Hematopoietic multipotent progenitor cell (in vitro differentiated cells): ENCODE results near the gene OR4D9. TPM values are rescaled to one million over a fixed set of nuclear protein-coding genes. Genes with fewer than 3 reads are reported as not detected.
"Not testable (repeated sequence)": the region's sequence is repeated elsewhere in the genome, so short reads cannot be mapped to it uniquely, and the experiment has no call there.

Experiments
- DNase-seq, 3 donors: peaks; one replicate each; pipeline ENCODE4 v3.0.0-alpha.2; 2011 to 2015; ENCODE audit warnings: low read depth in 2 of 3, low spot score in 2 of 3
- total RNA-seq: library from RNA; depleted of rRNA; stranded (reverse); fragments of >200 nt; gene quantifications from one replicate; pipeline ENCODE4 v1.2.3, GENCODE V29; 2012

Gene OR4D9
- total RNA-seq: under 0.01 TPM

DNA sequence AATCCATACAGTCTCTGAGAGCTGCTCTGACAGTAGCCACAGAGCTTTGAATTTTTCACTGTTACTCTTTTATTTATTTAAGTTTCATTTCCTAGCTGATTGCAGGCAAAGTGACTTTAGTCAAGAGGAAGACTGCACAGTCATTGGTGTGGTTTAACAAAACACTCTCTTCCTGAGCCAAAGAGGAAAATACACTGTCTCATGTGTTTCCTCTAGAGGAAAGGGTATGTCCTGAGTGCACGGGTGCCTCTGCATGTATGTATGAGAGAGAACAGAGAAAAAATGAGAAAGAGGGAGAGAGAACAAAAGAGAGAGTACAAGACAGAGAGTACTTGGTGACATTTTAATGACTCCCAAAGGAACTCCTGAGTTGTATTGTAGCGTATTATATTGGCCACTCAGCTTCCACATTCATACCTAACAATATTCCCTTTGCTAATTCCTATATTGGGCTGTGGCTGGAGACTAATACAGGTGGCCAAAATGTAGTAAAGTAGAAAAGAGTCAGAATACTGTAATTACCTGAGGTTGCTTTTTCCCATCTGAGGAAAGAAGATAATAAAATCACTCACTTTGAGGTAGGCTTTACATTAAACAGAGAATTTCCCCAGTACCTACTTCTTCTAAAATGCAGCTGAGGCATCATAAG lies at the start of gene OR4D9:
OR4D9 (plus strand) TSS at position 599 of the 649 bp plus-strand sequence. CDS start 3,374 bp downstream, outside the sequence.
- DNase-seq: peak in 2 of 3 donors; percentile 65 to 88

DNA sequence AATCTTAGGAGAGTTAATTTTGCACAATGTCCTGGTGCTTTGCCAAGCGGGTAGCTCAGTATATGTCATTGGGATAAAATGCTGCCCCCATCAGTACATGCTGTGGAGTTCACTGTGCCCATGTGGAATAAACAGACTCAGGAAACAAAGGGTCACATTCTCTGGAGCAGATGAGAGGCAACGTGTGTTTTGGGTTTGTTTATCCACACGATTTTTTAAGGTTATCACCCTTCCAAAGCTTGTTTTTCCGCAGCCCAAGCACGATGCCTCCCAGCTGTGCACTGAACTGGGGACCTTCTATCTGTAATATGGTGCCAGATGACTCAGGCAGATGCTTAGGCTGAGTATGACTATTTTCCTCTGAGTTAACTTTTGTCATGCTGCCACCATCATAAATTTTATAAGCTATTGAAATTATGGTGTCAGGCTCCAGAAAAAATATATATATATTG lies 48.1 kb upstream of the OR4D9 start:
- DNase-seq: no peak

DNA sequence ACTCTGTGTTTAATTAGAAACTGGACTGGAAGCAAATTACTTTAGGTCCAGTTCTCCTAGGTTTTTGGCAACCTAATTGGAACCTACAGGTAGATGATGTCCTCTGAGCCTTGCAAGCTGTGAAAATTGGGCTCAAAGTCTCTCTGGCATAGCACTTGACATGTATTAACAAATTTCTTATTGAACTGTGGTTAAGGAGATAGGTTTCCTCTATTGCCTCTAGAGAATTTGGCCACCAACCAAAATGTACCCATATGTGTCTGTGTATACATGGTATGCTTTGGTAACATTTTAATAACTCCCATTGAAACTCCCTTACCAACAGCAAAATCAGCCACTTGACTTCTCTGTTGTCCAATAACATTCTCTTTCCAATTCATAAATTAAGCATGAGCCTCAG lies 38.3 kb upstream of the OR4D9 start, which contains the start of gene OR4D10:
OR4D10 (plus strand) TSS at position 301 of the 400 bp plus-strand sequence. CDS start 4,115 bp downstream, outside the sequence.
- DNase-seq: no peak

DNA sequence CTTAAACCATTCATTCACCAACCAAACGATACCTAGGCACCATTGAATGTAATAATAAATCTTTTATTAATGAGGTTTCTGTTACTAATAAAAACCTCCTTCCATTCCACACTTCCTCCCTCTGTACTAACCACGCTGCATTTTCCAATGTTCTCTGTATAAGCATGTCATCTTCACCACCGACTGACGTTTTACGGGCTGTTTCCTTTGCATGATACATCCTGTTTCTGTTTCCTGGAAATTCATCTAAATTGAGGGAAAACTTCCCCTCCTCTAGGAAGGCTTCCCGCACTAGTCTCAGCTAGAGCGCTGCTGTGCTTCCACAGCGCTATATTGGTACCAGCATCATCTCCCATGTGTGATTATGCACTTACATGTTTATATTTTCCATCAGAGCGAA lies 36.2 kb upstream of the OR4D9 start:
- DNase-seq: no peak

GRCh38 chr11:59479906-59480305 lies 31.4 kb upstream of the OR4D9 start:
- DNase-seq: no peak

- DNase-seq: no peak
Observed at GRCh38 chr11:59480359-59480758, 31.0 kb upstream of the OR4D9 start.

GRCh38 chr11:59501931-59502330 lies 9.4 kb upstream of the OR4D9 start:
- DNase-seq: no peak

DNA sequence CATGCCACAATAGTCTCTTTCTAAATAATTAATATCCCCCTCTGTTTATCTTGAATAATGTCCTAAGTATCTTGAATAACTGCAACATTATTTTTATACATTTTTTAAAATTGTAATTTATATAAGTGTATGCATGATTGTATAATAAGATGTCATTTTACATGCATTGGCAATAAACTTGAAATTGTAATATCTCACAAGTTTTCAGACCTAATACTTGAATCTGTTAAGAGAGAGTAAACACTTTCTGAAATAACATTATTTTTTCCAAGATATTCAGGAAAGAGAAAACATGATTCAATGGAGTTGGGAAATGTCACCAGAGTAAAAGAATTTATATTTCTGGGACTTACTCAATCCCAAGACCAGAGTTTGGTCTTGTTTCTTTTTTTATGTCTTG lies 8.1 kb upstream of the OR4D9 start, which contains the start of gene OR4D11:
OR4D11 (plus strand) TSS at position 301 of the 400 bp plus-strand sequence; CDS start at position 301, 0 bp downstream.
- DNase-seq: no peak

DNA sequence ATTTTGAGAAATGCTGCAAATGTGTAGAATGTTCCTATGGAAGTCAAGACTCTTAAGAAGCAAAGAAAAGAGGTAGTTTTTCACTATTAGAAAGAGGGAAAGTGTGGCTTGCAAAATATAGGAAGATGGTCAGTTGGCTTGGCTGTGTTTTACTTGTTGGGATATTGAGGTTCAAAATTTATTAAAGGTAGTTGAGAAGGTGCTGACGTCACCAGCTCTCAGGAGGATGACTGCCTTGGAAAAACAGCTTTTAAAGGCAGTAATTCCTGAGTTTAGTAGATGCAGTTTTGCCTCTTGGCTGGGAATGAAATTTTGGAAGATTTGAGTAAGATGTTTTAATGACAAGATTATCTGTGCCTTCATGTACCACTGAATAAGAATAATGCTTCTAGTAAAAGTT lies 336 bp downstream of the OR4D9 start:
- DNase-seq: no peak

- not testable (repeated sequence) for DNase-seq
Observed at GRCh38 chr11:59520139-59520538, 8.8 kb downstream of the OR4D9 start.

GRCh38 chr11:59520741-59521140 lies 9.4 kb downstream of the OR4D9 start:
- DNase-seq: no peak

DNA sequence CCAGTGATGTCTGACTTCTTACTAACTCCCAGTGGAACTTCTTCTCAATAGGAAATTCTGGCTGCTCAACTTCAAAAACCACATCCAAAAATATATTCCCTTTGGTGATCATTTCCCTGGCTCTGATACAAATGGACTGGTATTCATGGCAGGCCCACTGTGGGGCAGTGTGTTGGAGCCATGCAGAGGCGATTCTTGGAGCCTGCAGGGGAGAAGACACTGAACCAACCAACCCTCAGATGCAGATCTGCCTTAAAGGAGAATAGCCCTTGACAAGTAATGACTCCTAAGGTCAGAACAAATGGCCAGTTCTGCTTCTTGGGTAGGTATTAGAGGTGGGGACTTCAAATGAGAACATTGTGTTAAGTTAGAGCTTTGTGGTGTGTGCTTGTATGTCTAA lies 12.2 kb downstream of the OR4D9 start:
- no peak for DNase-seq

- no peak for DNase-seq
Observed at GRCh38 chr11:59528711-59529110, 17.4 kb downstream of the OR4D9 start.

GRCh38 chr11:59532620-59533019 lies 21.3 kb downstream of the OR4D9 start:
- no peak for DNase-seq

- DNase-seq: no peak
Observed at GRCh38 chr11:59534676-59535075, 23.3 kb downstream of the OR4D9 start.

- DNase-seq: no peak
Observed at GRCh38 chr11:59542142-59542810, 30.9 kb downstream of the OR4D9 start.

- DNase-seq: not testable (repeated sequence)
Observed at GRCh38 chr11:59543713-59544112, 32.4 kb downstream of the OR4D9 start.

- no peak for DNase-seq
Observed at GRCh38 chr11:59544869-59545178, 33.5 kb downstream of the OR4D9 start.

GRCh38 chr11:59545179-59546020 lies 34.1 kb downstream of the OR4D9 start:
- DNase-seq: no peak

DNA sequence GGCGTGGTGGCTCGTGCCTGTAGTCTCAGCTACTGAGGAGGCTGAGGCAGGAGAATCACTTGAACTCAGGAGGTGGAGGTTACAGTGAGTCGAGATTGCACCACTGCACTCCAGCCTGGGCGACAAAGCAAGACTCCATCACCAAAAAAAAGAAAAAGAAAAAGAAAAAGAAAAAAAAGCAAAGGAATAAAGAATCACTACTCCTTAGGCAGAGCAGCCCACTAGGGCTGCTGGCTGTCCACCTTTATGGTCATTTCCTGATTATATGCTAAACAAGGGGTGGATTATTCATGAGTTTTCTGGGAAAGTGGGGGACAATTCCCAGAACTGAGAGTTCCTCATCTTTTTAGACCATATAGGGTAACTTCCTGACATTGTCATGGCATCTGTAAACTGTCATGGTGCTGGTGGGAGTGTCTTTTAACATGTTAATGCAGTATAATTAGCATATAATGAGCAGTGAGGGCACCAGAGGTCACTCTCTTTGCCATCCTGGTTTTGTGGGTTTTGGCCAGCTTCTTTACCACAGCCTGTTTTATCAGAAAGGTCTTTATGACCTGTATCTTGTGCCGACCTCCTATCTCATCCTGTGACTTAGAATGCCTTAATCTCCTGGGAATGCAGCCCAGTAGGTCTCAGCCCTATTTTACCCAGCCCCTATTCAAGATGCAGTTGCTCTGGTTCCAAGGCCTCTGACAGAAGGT lies 36.4 kb downstream of the OR4D9 start:
- not testable (repeated sequence) for DNase-seq

DNA sequence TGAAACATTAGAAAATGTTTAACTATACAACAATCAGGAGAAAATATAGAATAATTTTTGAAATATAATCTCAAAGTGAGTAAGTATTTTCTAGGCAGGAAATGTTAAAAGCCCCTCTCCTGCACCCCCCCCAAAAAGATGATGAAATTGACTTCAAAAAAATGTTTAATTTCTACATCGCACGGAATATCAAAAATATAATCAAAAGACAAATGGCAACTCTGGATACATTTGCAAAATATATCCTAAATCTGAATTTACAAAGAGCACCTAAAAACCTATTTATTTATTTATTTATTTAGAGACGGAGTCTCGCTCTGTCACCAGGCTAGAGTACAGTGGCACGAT lies 36.9 kb downstream of the OR4D9 start:
- DNase-seq: no peak
